ENCODE results near the gene ZNF581. TPM values are rescaled to one million over a fixed set of nuclear protein-coding genes. Genes with fewer than 3 reads are reported as not detected.

ZNF581 gene
- total RNA-seq, 1 donor from 2014 or later = 27.2 TPM

DNA sequence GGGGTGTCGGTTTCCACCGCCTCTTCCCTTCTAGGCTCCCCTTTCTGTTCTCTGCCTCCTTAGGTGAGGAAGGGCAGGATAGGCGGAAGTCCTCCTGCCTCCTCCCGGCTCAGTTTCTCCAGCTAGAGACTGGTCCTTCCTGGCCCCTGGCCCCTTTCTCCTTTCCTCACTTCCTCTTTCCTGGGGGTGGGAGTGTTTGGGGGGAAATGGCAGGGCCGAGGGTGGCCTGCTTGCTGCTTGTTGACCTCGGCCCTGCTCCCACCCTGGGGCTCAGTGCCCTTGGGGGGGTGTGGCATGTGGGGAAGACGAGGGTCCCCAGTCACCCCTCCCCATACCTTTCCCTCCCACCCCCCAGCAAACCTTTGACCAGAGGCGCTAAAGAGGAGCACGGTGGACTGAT, 16.4 kb downstream of the ZNF581 start:
- no peak for DNase-seq (ENCODE audit: low read depth)
- no peak overlapping the region for H3K4me3 ChIP-seq (ENCODE audit: low read depth, low read length)
- TF ChIP-seq, protein P1, sequence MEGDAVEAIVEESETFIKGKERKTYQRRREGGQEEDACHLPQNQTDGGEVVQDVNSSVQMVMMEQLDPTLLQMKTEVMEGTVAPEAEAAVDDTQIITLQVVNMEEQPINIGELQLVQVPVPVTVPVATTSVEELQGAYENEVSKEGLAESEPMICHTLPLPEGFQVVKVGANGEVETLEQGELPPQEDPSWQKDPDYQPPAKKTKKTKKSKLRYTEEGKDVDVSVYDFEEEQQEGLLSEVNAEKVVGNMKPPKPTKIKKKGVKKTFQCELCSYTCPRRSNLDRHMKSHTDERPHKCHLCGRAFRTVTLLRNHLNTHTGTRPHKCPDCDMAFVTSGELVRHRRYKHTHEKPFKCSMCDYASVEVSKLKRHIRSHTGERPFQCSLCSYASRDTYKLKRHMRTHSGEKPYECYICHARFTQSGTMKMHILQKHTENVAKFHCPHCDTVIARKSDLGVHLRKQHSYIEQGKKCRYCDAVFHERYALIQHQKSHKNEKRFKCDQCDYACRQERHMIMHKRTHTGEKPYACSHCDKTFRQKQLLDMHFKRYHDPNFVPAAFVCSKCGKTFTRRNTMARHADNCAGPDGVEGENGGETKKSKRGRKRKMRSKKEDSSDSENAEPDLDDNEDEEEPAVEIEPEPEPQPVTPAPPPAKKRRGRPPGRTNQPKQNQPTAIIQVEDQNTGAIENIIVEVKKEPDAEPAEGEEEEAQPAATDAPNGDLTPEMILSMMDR (conservative IDR thresholded peaks at IDR 0.05; ENCODE audit: low read depth, low read length) = no peak

DNA sequence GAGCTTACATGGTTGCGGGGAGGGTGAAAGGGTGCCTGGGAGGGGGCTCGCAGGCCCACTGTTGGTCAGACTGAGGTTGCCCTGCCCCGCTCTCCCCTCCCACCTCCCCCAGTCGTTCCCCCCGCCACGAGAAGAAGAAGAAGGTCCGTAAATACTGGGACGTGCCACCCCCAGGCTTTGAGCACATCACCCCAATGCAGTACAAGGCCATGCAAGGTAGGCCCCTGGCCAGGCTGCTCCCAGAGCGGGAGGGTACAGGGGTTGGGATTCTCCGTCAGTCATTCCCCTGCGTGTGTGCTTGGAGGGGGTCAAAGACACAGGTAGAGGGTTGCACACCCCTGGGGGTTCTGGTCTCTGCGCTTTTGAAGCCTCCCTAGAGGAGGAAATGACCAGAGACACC, 17.0 kb downstream of the ZNF581 start:
- no peak overlapping the region for H3K4me3 ChIP-seq (ENCODE audit: low read depth, low read length)
- no peak for DNase-seq (ENCODE audit: low read depth)
- TF ChIP-seq, protein P1 (conservative IDR thresholded peaks at IDR 0.05; ENCODE audit: low read depth, low read length) = no peak

DNA sequence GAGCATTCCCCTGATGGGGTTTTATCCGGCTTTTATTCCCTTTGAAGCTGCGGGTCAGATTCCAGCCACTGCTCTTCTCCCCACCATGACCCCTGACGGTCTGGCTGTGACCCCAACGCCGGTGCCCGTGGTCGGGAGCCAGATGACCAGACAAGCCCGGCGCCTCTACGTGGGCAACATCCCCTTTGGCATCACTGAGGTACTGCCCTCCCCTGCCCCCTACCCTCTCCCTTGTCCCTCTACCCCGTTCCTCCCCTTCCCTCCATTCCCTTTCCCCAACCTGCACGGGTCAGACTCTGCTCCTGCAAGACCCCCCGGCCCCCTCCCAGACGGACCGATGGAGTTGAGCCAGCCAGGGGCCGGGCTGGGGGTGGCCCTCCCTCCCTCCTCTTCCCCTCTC, 17.5 kb downstream of the ZNF581 start:
- TF ChIP-seq, protein P1 (conservative IDR thresholded peaks at IDR 0.05; ENCODE audit: low read depth, low read length) = no peak
- H3K4me3 ChIP-seq (ENCODE audit: low read depth, low read length) = no peak overlapping the region
- DNase-seq (ENCODE audit: low read depth) = no peak

DNA sequence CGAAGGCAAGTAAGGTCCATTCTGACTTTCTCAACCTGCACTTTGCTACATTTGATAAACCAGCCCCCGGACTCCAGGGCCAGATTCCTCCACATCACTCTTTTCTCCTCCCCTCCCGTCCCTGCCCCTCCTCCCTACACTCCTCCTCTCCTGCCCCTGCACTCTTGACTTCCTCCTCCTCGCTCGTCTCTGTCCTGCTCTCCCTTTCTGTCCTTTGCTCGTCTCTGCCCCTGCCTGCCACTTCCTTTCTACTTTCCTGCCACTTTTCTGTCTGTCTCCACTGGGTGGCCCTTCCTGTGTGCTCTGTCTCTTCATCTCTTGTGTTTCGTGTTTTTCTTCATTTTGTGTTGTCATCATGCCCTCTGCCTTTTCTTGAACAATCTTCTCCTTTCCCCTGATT, 18.4 kb downstream of the ZNF581 start:
- no peak for DNase-seq (ENCODE audit: low read depth)
- no peak overlapping the region for H3K4me3 ChIP-seq (ENCODE audit: low read depth, low read length)
- TF ChIP-seq, protein P1 (conservative IDR thresholded peaks at IDR 0.05; ENCODE audit: low read depth, low read length) = no peak

DNA sequence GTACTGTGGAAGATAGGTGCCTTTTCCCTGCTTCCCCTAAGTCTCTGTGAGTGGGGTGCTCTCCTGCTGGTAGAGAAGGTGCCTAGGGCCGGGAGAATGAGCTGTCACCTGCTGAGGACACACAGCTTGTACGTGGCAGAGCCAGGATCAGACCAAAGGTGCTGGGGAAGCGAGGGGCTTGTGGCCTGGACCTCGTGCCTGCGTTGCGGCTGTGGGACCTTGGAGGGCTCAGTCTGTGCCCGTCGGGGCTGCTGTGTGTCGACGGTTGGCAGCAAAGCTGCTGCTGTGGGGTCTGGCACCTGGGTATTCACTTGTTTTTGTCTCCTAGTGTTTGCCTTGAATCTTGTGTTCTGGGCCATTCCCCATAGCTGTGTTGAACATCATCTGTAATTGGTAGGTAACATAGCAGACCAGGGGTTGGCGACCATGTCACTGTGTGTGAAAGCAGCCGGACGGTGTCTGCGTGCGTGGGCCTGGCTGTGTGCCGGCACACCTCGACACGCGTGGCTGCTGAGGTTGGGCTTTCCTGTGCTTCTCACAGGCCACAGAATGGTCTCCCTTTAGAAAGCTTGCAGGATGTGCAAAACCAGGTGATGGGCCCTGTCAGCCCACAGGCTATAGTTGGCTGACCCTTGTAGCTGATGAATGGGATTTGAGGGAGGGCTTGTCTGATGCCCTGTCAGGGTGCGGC, 20.5 kb downstream of the ZNF581 start:
- no peak for DNase-seq (ENCODE audit: low read depth)
- TF ChIP-seq, protein P1 (conservative IDR thresholded peaks at IDR 0.05; ENCODE audit: low read depth, low read length) = no peak
- no peak overlapping the region for H3K4me3 ChIP-seq (ENCODE audit: low read depth, low read length)

DNA sequence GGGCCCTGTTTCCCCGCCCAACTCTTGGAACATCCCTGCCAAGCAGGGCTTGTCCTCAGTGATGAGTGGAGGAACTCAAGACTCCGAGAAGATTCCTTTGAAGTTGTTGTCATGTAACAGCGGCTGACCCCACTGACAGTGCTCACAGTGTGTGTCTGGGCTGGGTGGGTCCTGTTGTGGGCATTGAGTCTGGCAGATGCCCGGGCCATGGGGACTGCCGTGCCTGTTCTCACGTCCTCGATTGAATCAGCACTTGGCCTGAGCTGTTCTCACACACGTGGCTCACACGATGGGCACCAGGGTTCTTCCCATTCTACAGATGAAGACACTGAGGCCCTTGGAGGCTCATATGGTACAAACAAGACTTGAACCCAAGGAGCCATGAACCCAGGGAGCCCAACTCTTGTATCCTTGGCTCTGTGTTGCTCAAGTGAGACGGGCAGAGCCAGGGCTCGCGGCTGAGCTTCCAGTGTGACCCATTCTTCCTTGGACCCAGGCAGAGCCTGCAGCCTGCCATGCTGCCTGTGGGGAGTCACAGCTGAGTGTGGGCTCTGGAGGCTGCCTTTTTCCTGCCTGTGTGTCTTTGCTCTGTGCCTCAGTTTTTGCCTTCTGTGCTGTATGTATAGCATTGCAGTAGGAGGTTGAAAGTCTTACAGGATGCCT, 23.0 kb downstream of the ZNF581 start:
- TF ChIP-seq, protein P1 (conservative IDR thresholded peaks at IDR 0.05; ENCODE audit: low read depth, low read length) = no peak
- no peak for DNase-seq (ENCODE audit: low read depth)
- no peak overlapping the region for H3K4me3 ChIP-seq (ENCODE audit: low read depth, low read length)

DNA sequence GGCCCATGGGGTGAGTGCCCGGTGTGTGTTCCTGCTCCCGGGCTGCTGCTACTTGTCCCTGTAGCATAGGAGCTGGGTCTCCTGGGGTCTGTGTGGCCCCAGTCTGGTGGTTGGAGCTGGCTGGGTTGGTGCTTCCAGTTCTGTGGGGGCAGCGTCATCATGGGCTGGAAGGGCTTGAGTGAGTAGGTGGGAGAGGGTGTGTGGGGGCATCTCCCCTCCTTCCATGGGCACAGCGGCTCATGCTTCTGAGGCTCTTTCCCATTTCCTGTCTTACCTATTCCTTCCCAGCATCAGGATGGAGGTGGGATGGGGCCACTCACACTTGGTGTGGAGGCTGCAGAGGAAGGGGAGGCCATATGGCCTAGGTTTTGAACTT, 23.5 kb downstream of the ZNF581 start:
- TF ChIP-seq, protein P1 (conservative IDR thresholded peaks at IDR 0.05; ENCODE audit: low read depth, low read length) = no peak
- DNase-seq (ENCODE audit: low read depth) = no peak
- H3K4me3 ChIP-seq (ENCODE audit: low read depth, low read length) = no peak overlapping the region
